ENCODE results near the gene PDXP.

Gene PDXP

DNA sequence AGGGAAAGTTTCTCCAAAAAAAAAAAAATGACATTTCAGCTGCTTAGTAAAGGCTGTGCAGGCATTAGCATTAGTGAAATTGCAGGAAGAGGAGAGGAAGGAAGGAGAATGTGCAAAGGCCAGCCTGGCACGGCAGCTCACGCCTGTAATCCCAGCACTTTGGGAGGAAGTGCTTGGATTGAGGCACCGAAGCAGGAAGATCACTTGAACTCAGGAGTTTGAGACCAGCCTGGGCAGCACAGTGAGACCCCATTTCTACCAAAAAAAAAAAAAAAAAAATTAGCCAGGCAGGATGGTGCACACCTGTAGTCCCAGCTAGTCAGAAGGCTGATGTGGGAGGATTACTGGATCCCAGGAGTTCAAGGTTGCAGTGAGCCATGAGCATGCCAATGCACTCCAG, 46.1 kb downstream of the PDXP start:
- DNase-seq, result no peak

DNA sequence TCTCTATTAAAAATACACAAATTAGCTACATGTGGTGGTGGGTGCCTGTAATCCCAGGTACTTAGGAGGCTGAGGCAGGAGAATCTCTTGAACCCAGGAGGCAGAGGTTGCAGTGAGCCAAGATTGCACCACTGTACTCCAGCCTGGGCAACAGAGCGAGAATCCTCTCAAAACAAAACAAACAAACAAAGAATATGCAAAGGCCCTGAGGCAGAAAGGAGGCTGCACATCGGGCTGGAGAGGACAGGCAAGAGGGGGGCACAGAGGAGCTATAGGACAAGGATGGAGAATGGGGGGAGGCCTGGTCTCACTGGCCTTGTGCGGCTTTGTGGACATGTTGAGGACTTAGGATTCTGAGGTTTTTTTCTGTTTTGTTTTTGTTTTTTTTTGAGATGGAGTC, 46.7 kb downstream of the PDXP start:
- no peak for DNase-seq

DNA sequence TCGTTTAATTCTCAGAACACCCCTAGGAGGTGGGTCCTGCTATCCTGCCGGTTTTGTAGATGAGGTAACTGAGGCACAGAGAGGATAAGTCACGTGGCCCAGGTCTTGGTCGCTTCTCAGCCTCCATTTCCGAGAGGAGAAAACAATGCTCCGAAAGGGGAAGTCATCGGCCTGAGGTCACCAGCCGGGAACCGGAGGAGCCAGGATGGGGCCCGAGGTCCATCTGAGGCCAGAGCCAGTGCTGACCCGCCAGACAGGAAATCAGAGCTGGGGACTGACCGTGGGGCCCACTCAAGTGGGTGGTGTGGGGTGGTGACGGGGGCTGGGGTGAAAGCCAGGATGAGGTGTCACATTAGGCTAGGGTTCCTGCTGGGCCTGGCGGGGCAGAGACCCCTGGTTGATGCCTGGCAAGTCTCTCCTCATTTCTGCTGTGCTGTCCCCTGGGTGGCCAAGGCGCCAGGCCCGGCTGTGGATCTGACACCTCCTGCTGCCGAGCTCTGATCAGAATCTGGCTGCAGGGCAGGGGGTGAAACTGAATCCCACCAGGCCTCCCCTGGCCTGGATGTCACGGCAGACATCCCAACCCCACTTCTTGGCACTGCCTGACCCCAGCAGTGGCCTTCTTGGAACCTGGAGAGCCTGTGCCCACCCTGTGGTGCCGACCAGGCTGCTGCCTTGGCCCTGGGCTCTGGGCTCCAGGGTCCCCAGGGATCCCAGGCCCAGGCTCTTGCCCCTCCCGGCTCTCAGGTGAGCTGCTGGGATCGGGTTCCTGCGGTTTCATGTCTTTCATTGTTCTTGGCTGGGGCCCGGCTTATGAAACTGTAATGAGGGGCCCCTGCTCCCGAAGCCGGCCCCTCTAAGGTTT, 50.3 kb downstream of the PDXP start:
- DNase-seq, result no peak

DNA sequence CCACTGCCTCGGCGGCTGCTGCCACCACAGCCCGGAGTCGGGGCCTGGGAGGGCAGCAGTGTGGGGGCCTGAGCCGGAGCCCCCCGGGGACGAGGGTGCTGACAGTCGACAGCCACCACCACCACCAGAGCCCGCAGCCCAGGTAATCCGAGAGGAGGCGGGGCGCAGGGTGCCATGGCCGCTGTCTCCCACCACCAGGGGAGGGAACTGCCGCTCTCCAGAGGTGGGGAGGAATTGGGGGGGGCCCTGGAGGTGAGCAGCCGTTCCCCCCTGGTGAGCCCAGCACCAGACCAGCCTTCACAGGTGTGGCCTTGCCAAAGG, 50.9 kb downstream of the PDXP start:
- no peak for DNase-seq

DNA sequence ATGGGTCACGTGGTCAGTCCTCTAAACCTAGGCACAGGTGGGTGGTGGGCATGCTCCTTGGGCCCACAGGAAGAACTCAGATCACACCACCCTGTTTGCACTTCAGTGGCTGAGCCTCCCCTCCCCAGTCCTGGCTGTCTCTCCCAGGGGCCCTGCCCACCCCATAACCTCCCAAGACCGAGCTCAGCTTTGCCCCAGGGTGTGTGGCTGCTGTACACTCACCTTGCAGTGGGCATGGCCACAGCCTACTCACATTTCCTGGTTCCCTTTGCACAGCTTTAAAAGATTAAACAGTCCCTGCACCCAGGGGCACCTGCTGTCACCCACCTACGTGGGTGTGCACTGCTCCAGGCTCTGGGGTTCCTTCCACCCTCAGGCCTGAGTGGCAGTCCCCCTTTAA, 52.2 kb downstream of the PDXP start:
- no peak for DNase-seq

DNA sequence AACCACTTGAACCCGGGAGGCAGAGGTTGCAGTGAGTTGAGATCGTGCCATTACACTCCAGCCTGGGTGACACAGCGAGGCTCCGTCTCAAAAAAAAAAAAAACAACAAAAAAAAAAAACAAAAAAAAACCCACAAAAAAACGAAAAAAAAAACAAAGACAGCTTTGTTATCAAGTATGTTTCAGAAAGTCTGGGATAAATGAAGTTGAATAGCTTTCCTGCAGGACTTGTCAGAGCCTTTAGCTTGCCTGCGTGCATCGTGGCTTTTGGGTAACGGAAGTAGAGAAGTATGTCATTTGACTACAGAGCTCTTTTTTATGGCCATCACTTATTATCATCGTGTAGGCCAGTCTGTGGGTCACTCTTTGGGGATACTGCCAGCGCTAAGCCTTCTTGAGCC, 53.0 kb downstream of the PDXP start:
- no peak for DNase-seq

DNA sequence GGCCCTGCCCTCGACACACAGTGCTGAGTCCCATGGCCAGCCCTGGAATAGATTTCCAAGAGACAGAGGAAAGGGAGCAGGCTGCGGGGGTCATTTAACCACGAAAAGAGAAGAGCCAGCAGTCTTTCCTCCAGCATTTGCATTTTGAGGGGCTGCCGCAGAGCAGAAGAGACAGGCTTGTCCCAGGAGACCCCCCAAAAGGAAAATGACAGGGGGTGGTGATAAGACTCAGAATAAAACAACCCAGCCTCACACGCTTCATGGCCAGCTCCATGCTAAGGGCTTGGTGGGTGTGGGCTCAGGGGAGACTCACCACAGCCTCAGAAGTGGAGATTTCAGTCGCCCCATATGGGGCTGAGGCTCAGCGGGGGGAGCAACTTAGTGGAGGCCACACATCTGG, 55.2 kb downstream of the PDXP start:
- no peak for DNase-seq

DNA sequence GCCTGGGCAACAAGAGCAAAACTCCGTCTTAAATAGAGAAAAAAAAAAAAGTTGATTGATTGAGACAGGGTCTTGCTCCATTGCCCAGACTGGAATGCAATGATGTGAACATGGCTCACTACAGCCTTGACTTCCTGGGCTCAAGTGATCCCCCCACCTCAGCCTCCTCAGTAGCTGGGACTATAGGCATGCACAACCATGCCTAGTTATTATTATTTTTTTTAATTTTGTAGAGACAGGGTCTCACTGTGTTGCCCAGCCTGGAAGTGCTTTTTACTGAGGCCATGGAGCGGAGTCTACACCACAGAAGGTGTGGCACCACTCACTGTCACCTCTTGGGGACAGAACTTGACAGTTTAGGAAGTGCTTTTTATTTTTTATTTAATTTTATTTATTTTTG, 56.1 kb downstream of the PDXP start:
- no peak for DNase-seq

DNA sequence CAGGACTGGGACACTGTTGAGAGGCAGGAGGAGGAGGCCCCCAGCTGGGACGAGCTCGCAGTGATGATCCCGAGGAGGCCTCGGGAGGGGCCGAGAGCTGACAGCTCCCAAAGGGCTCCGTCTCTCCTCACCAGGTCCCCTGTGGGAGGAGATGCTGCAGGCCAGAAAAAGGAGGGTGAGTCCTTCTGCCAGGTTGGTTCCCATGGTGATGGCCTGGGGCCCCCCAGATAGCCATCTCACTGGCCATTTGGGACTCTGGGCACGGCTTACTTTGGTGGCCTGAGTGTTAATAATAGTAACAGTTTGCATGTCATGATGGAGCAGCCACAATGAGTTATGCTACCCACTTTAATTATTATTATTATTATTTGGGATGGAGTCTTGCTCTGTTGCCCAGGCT, 57.2 kb downstream of the PDXP start:
- DNase-seq, result no peak

All from NCI-H226 (cell line).